ENCODE results near the gene PLOD2.
A peak's percentile ranks its signal among the peaks of the same experiment; 100 is the strongest.

PLOD2 gene

GRCh38 chr3:146166826-146167225 lies 5.8 kb upstream of the PLOD2 start:
- H3K79me1 ChIP-seq (ENCODE audit: low read length), result no peaks in the 10 kb centered on the region
- no peak overlapping the region for H2BK120ac ChIP-seq (ENCODE audit: insufficient read depth, low read length, poor library complexity)
- H3K4ac ChIP-seq (ENCODE audit: low read depth, low read length), result no peak overlapping the region
- no peak overlapping the region for H3K14ac ChIP-seq (ENCODE audit: low read length)
- peak overlapping the region; percentile 56 for H2BK5ac ChIP-seq (ENCODE audit: low read depth, low read length, poor library complexity)
- no peak overlapping the region for H4K12ac ChIP-seq (ENCODE audit: low read depth, low read length)
- no peak overlapping the region for H3K23ac ChIP-seq (ENCODE audit: low read length)
- no peaks in the 10 kb centered on the region for H3K79me2 ChIP-seq (ENCODE audit: control insufficient read depth, insufficient read depth, low read length, poor library complexity)
- H3K36me3 ChIP-seq (ENCODE audit: control insufficient read depth in 1 of 2, insufficient read depth in 2 of 2, low read length in 2 of 2), result no peaks in the 10 kb centered on the region
- H3K4me2 ChIP-seq (ENCODE audit: low read length), result peak overlapping the region; percentile 16
- no CpG with 5 or more reads among the region's 3 CpGs for WGBS (ENCODE audit: extremely low coverage, insufficient coverage, insufficient read length)
- no peak overlapping the region for H3K18ac ChIP-seq (ENCODE audit: low read length)
- peak overlapping the region; percentile 33 for H3K27ac ChIP-seq (ENCODE audit: low read depth, low read length)
- peak; percentile 15 to 51 for DNase-seq
- H2AK5ac ChIP-seq (ENCODE audit: low read length), result no peak overlapping the region
- H4K8ac ChIP-seq (ENCODE audit: low read depth, low read length), result no peak overlapping the region
- H3K4me1 ChIP-seq (ENCODE audit: control insufficient read depth in 1 of 2, insufficient read depth in 2 of 2, low read length in 2 of 2), result peaks cover 3 to 7% of the 10 kb centered on the region in 2 experiments
- no peak overlapping the region for H3K4me3 ChIP-seq (ENCODE audit: low read depth, low read length)
- no peak overlapping the region for H3K9ac ChIP-seq (ENCODE audit: low read length)
- no peak overlapping the region for H2AFZ ChIP-seq (ENCODE audit: insufficient read depth, low read length, poor library complexity)
- no peaks in the 10 kb centered on the region for H3K27me3 ChIP-seq (ENCODE audit: insufficient read depth, low read length)
- H4K91ac ChIP-seq (ENCODE audit: low read depth, low read length), result no peak overlapping the region
- H2BK12ac ChIP-seq (ENCODE audit: low read length), result no peak overlapping the region
- H3K9me3 ChIP-seq (ENCODE audit: insufficient read depth, low read depth, low read length), result no peaks in the 10 kb centered on the region

GRCh38 chr3:146166415-146166821 lies 5.4 kb upstream of the PLOD2 start:
- H3K18ac ChIP-seq (ENCODE audit: low read length), result no peak overlapping the region
- H2BK120ac ChIP-seq (ENCODE audit: insufficient read depth, low read length, poor library complexity), result no peak overlapping the region
- no peaks in the 10 kb centered on the region for H3K9me3 ChIP-seq (ENCODE audit: insufficient read depth, low read depth, low read length)
- H2AK5ac ChIP-seq (ENCODE audit: low read length), result no peak overlapping the region
- H2AFZ ChIP-seq (ENCODE audit: insufficient read depth, low read length, poor library complexity), result no peak overlapping the region
- peak overlapping the region; percentile 56 for H2BK5ac ChIP-seq (ENCODE audit: low read depth, low read length, poor library complexity)
- no peak overlapping the region for H3K4me2 ChIP-seq (ENCODE audit: low read length)
- H3K4me3 ChIP-seq (ENCODE audit: low read depth, low read length), result no peak overlapping the region
- H3K36me3 ChIP-seq (ENCODE audit: control insufficient read depth in 1 of 2, insufficient read depth in 2 of 2, low read length in 2 of 2), result no peaks in the 10 kb centered on the region
- no peak overlapping the region for H3K23ac ChIP-seq (ENCODE audit: low read length)
- H4K12ac ChIP-seq (ENCODE audit: low read depth, low read length), result no peak overlapping the region
- H4K8ac ChIP-seq (ENCODE audit: low read depth, low read length), result no peak overlapping the region
- no peak overlapping the region for H3K4ac ChIP-seq (ENCODE audit: low read depth, low read length)
- H3K14ac ChIP-seq (ENCODE audit: low read length), result no peak overlapping the region
- no peak overlapping the region for H2BK12ac ChIP-seq (ENCODE audit: low read length)
- H3K4me1 ChIP-seq (ENCODE audit: control insufficient read depth in 1 of 2, insufficient read depth in 2 of 2, low read length in 2 of 2), result peaks cover 3 to 10% of the 10 kb centered on the region in 2 experiments
- H4K91ac ChIP-seq (ENCODE audit: low read depth, low read length), result no peak overlapping the region
- WGBS (ENCODE audit: extremely low coverage, insufficient coverage, insufficient read length), result no CpG with 5 or more reads among the region's 4 CpGs
- peaks cover 4% of the 10 kb centered on the region for H3K79me1 ChIP-seq (ENCODE audit: low read length)
- peak; percentile 83 to 93 for DNase-seq
- H3K9ac ChIP-seq (ENCODE audit: low read length), result no peak overlapping the region
- H3K27ac ChIP-seq (ENCODE audit: low read depth, low read length), result peak overlapping the region; percentile 33
- no peaks in the 10 kb centered on the region for H3K27me3 ChIP-seq (ENCODE audit: insufficient read depth, low read length)
- H3K79me2 ChIP-seq (ENCODE audit: control insufficient read depth, insufficient read depth, low read length, poor library complexity), result peaks cover under 1% of the 10 kb centered on the region

- H3K18ac ChIP-seq (ENCODE audit: low read length), result no peak overlapping the region
- H3K4me1 ChIP-seq (ENCODE audit: control insufficient read depth in 1 of 2, insufficient read depth in 2 of 2, low read length in 2 of 2), result peaks cover 3 to 10% of the 10 kb centered on the region in 2 experiments
- H3K27ac ChIP-seq (ENCODE audit: low read depth, low read length), result no peak overlapping the region
- no peak overlapping the region for H3K4me3 ChIP-seq (ENCODE audit: low read depth, low read length)
- H3K27me3 ChIP-seq (ENCODE audit: insufficient read depth, low read length), result no peaks in the 10 kb centered on the region
- no peak overlapping the region for H3K23ac ChIP-seq (ENCODE audit: low read length)
- no peak overlapping the region for H2BK12ac ChIP-seq (ENCODE audit: low read length)
- H4K12ac ChIP-seq (ENCODE audit: low read depth, low read length), result no peak overlapping the region
- H3K79me1 ChIP-seq (ENCODE audit: low read length), result peaks cover 9% of the 10 kb centered on the region
- no peak overlapping the region for H2BK5ac ChIP-seq (ENCODE audit: low read depth, low read length, poor library complexity)
- no peaks in the 10 kb centered on the region for H3K36me3 ChIP-seq (ENCODE audit: control insufficient read depth in 1 of 2, insufficient read depth in 2 of 2, low read length in 2 of 2)
- no peak overlapping the region for H3K4ac ChIP-seq (ENCODE audit: low read depth, low read length)
- H2AFZ ChIP-seq (ENCODE audit: insufficient read depth, low read length, poor library complexity), result no peak overlapping the region
- no peak overlapping the region for H3K14ac ChIP-seq (ENCODE audit: low read length)
- H3K9ac ChIP-seq (ENCODE audit: low read length), result no peak overlapping the region
- no peak overlapping the region for H4K91ac ChIP-seq (ENCODE audit: low read depth, low read length)
- no CpG with 5 or more reads among the region's 2 CpGs for WGBS (ENCODE audit: extremely low coverage, insufficient coverage, insufficient read length)
- H3K4me2 ChIP-seq (ENCODE audit: low read length), result no peak overlapping the region
- no peak overlapping the region for H2AK5ac ChIP-seq (ENCODE audit: low read length)
- no peak overlapping the region for H2BK120ac ChIP-seq (ENCODE audit: insufficient read depth, low read length, poor library complexity)
- no peak overlapping the region for H4K8ac ChIP-seq (ENCODE audit: low read depth, low read length)
- peaks cover 2% of the 10 kb centered on the region for H3K79me2 ChIP-seq (ENCODE audit: control insufficient read depth, insufficient read depth, low read length, poor library complexity)
- DNase-seq, result no peak
- no peaks in the 10 kb centered on the region for H3K9me3 ChIP-seq (ENCODE audit: insufficient read depth, low read depth, low read length)
Observed at GRCh38 chr3:146165877-146166276, 4.9 kb upstream of the PLOD2 start.

DNA sequence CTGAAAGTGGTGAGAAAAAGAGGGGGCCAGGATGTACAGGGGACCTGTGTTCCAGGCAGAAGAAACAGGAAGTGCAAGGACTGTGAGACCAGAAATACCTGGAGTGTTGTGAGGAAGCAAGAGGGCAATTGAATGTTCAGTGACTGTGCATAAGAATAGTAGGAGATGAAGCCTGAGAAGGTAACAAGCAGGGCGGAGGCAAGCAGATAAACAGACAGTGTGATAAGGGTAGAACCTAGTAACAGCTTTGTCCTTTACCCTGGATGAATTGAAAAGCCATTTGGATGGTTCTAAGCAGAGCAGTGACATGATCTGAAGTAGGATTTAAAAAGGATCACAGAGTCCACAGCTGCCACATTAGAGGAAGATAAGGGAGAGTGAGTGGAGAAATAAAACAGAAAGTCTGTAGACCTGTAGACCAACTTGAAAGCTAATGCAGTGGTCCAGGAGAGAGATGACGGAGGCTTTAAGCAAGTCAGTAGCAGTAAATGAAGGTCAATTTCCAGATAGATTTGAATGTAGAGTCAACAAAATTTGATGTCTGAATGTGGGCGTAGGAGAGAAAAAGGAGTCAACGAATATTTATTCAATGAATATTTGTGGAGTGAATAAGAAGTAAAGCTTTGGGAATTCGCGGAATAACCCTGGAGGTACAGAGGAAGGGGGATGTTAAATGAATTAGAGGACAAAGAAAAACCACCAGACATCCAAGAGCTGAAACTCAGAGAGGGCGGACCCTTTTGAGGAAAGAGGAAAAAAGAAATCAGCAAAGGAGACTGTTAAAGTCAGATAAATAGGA lies 4.2 kb upstream of the PLOD2 start:
- Histone ChIP-seq H2BK5ac (ENCODE audit: low read depth, low read length, poor library complexity) (no peak overlapping the region), H3K4me2 (ENCODE audit: low read length) (no peak overlapping the region), H3K27ac (ENCODE audit: low read depth, low read length) (no peak overlapping the region), H3K79me1 (ENCODE audit: low read length) (peaks cover 16% of the 10 kb centered on the region), H3K4me1 (ENCODE audit: control insufficient read depth in 1 of 2, insufficient read depth in 2 of 2, low read length in 2 of 2) (peaks cover 3 to 10% of the 10 kb centered on the region in 2 experiments), H2AK5ac (ENCODE audit: low read length) (no peak overlapping the region), H4K8ac (ENCODE audit: low read depth, low read length) (peak overlapping the region; percentile 29), H3K4me3 (ENCODE audit: low read depth, low read length) (no peak overlapping the region), H3K14ac (ENCODE audit: low read length) (peak overlapping the region; percentile 15), H4K91ac (ENCODE audit: low read depth, low read length) (no peak overlapping the region), H3K79me2 (ENCODE audit: control insufficient read depth, insufficient read depth, low read length, poor library complexity) (peaks cover 9% of the 10 kb centered on the region), H3K4ac (ENCODE audit: low read depth, low read length) (no peak overlapping the region), H3K9me3 (ENCODE audit: insufficient read depth, low read depth, low read length) (no peaks in the 10 kb centered on the region), H2AFZ (ENCODE audit: insufficient read depth, low read length, poor library complexity) (peak overlapping the region; percentile 45), H2BK12ac (ENCODE audit: low read length) (peak overlapping the region; percentile 30), H3K36me3 (ENCODE audit: control insufficient read depth in 1 of 2, insufficient read depth in 2 of 2, low read length in 2 of 2) (no peaks in the 10 kb centered on the region), H3K18ac (ENCODE audit: low read length) (no peak overlapping the region), H4K12ac (ENCODE audit: low read depth, low read length) (no peak overlapping the region), H3K23ac (ENCODE audit: low read length) (no peak overlapping the region), H3K27me3 (ENCODE audit: insufficient read depth, low read length) (no peaks in the 10 kb centered on the region), H3K9ac (ENCODE audit: low read length) (no peak overlapping the region), H2BK120ac (ENCODE audit: insufficient read depth, low read length, poor library complexity) (peak overlapping the region; percentile 17)
- DNase-seq, result peak; percentile 50 to 74
- no CpG with 5 or more reads among the region's 7 CpGs for WGBS (ENCODE audit: extremely low coverage, insufficient coverage, insufficient read length)
